SH-SY5Y (cell line): Measurements from ENCODE around the gene THAP8.

ENCODE experiments used
- GATA2 ChIP-seq: IDR thresholded peaks from 2 replicates; pipeline ENCODE4 v1.6.1; 2011; ENCODE audit warnings: mild to moderate bottlenecking, low read depth, low read length
- GATA3 ChIP-seq: IDR thresholded peaks from 2 replicates; pipeline ENCODE4 v1.6.1; 2011; ENCODE audit warnings: low read depth, mild to moderate bottlenecking, low read length, moderate library complexity

DNA sequence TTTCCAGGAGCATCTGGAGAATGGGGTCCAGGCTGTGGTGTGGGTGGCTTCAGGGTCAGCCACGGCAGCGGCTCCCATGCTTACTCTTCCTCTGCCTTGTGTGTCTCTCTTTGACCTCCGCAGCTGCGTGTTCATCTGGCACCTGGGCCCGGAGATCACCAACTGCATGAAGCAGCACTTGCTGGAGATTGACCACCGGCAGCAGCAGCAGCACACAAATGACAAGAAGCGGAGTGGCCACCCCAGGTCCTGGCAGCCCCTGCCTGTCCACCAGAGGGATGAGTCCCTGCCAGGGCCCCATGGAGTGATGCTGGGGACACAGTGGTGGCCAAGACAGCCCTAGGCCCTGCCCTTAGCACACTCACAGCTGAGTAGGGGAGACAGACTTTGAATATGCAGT is 38.5 kb upstream of the THAP8 start:
- TF ChIP-seq GATA2 (no peak), GATA3 (no peak)
